K562 (cell line): ENCODE results near the gene SLC2A4. TPM values are rescaled to one million over a fixed set of nuclear protein-coding genes. Genes with fewer than 3 reads are reported as not detected.

Source experiments
- MEIS2 ChIP-seq: fragments of 450-650 bp; IDR thresholded peaks from 2 replicates; pipeline ENCODE4 v1.6.1; 2014; ENCODE audit warnings: mild to moderate bottlenecking; ENCODE audit not compliant: partially characterized antibody
- NR4A1 ChIP-seq, 2 experiments: fragments of 250-450 bp in 1 of 2; fragments of 450-650 bp in 1 of 2; sonication (Bioruptor Pico) in 1 of 2; IDR thresholded peaks; 2 replicates each; pipeline versions ENCODE4 v1.4.0 to v1.6.1; 2016 to 2020; ENCODE audit warnings: mild to moderate bottlenecking in 2 of 2, missing compliant biosample characterization in 1 of 2, missing genetic modification characterization in 1 of 2, moderate library complexity in 1 of 2
- THRAP3 ChIP-seq: fragments of 450-650 bp; IDR thresholded peaks from 2 replicates; pipeline ENCODE4 v1.6.1; 2016; ENCODE audit warnings: mild to moderate bottlenecking, inconsistent platforms, borderline replicate concordance
- U2AF2 ChIP-seq: fragments of 200-400 bp; formaldehyde crosslinking; optimal IDR thresholded peaks from 2 replicates; pipeline ENCODE3; 2017; ENCODE audit warnings: low read depth, mild to moderate bottlenecking, low read length
- YBX1 ChIP-seq: fragments of 450-650 bp; IDR thresholded peaks from 2 replicates; pipeline ENCODE4 v1.7.1; 2016; ENCODE audit warnings: mild to moderate bottlenecking
- ZFP36 ChIP-seq: fragments of 150-350 bp; IDR thresholded peaks from 2 replicates; pipeline ENCODE4 v1.6.1; 2018; ENCODE audit warnings: low read length, low read depth; ENCODE audit not compliant: partially characterized antibody
- polyA plus RNA-seq, 8 experiments: library from polyadenylated mRNA; depleted of rRNA in 4 of 8; stranded (reverse) in 5 of 8; unstranded in 3 of 8; fragments of >200 nt; fragmentation: Nextera tagmentation in 2 of 8; fragmentation: Illumina TruSeq in 1 of 8; extraction: Ambion mirVana in 2 of 8; extraction: Trizol in 1 of 8; gene quantifications; 2 replicates each; pipeline versions ENCODE4 v1.2.1 to v1.2.3, GENCODE V29; 2011 to 2014; ENCODE audit warnings: inconsistent platforms in 1 of 8, missing spikeins in 1 of 8
- total RNA-seq, 7 experiments: library from RNA; depleted of rRNA in 6 of 7; stranded (reverse); fragments of >200 nt in 6 of 7; fragmentation: Illumina TruSeq in 2 of 7; extraction: Trizol in 2 of 7; gene quantifications; 2 replicates each; pipeline versions ENCODE4 v1.2.1 to v1.2.3, GENCODE V29; 2011 to 2021; ENCODE audit warnings: low replicate concordance in 1 of 7
- TF ChIP-seq, protein P1 (sequence below): fragments of 250-450 bp; sonication (Bioruptor Pico); IDR thresholded peaks from 2 replicates; pipeline ENCODE4 v1.5.0; 2021; ENCODE audit warnings: mild to moderate bottlenecking, moderate library complexity
- TF ChIP-seq, protein P2 (sequence below): IDR thresholded peaks from 2 replicates; pipeline ENCODE4 v1.6.1; 2011; ENCODE audit warnings: borderline replicate concordance, low read depth, mild to moderate bottlenecking, moderate library complexity, low read length; ENCODE audit not compliant: insufficient read depth, poor library complexity, severe bottlenecking
- TF ChIP-seq, protein P3 (sequence below): fragments of 450-650 bp; formaldehyde crosslinking; IDR thresholded peaks from 2 replicates; pipeline ENCODE4 v1.4.0; 2020; ENCODE audit warnings: mild to moderate bottlenecking, moderate library complexity
- TF ChIP-seq, protein P4 (sequence below): fragments of 150-350 bp; IDR thresholded peaks from 2 replicates; pipeline ENCODE4 v1.6.1; 2014; ENCODE audit warnings: low read depth, mild to moderate bottlenecking, low read length, borderline replicate concordance

Gene SLC2A4
- total and polyA plus RNA-seq, 9 of the 15 experiments (the other 6 are each of a cell fraction or from before 2014, with no cell fraction given), result 0.74 to 3.5 (median 1.6) TPM

- TF ChIP-seq, protein P1, sequence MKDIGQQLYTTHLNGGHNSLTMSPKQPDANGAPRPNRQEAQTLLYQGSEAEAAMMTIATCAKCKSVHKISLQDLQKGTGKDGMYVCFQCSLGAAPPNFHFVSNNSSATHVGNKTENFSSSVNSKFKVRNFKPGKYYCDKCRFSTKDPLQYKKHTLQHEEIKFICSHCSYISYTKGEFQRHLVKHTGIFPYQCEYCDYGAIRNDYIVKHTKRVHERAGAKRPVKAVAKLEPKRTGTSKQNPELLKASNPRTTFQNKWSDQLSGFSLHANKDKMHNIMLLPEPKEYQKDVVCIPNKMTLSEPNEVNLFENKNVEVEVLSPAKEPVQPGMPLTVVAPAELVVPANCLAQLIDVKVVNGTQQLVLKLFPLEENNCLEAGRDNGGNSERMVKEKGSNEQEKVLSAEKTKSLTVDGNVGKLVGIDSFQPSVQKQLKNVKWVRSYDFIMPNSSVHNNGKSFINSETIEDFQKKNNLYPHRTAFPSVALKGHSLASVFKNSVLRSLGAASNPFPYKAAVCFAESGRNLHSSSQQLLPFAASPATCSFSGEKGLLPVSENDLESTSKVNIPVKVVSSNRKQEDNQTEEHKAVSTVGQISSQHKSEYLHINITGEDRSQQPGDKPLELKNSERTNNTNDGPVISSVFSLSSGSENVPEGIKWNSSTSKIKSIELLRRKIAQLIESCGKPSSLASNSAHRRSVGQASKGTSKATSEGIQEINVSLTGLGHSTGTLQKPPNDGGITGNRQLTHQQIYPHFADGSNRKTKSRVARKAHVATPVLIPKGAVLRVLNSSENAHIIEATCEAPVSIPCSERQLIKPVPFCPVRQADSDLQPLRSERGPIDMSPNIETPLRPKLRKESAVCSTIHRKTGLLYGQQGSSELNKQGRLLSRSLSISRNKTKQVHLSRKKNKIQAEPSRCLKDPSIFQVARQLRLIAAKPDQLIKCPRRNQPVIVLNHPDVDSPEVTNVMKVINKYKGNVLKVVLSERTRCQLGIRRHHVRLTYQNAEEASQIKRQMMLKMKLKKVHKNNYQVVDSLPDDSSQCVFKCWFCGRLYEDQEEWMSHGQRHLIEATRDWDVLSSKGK (CRISPR knock-in tag), result no peak
- TF ChIP-seq, protein P2, sequence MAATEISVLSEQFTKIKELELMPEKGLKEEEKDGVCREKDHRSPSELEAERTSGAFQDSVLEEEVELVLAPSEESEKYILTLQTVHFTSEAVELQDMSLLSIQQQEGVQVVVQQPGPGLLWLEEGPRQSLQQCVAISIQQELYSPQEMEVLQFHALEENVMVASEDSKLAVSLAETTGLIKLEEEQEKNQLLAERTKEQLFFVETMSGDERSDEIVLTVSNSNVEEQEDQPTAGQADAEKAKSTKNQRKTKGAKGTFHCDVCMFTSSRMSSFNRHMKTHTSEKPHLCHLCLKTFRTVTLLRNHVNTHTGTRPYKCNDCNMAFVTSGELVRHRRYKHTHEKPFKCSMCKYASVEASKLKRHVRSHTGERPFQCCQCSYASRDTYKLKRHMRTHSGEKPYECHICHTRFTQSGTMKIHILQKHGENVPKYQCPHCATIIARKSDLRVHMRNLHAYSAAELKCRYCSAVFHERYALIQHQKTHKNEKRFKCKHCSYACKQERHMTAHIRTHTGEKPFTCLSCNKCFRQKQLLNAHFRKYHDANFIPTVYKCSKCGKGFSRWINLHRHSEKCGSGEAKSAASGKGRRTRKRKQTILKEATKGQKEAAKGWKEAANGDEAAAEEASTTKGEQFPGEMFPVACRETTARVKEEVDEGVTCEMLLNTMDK, result no peak
- TF ChIP-seq NR4A1 (CRISPR knock-in tag; IDR thresholded peaks at IDR 0.05) (no peak), NR4A1 (tag; IDR thresholded peaks at IDR 0.05) (no peak), THRAP3 (no peak), ZFP36 (no peak), U2AF2 (no peak), MEIS2 (peak; percentile 20), YBX1 (no peak)
- TF ChIP-seq, protein P3, sequence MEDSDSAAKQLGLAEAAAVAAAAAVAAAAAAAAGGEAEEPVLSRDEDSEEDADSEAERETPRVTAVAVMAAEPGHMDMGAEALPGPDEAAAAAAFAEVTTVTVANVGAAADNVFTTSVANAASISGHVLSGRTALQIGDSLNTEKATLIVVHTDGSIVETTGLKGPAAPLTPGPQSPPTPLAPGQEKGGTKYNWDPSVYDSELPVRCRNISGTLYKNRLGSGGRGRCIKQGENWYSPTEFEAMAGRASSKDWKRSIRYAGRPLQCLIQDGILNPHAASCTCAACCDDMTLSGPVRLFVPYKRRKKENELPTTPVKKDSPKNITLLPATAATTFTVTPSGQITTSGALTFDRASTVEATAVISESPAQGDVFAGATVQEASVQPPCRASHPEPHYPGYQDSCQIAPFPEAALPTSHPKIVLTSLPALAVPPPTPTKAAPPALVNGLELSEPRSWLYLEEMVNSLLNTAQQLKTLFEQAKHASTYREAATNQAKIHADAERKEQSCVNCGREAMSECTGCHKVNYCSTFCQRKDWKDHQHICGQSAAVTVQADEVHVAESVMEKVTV (CRISPR knock-in tag), result no peak
- TF ChIP-seq, protein P4, sequence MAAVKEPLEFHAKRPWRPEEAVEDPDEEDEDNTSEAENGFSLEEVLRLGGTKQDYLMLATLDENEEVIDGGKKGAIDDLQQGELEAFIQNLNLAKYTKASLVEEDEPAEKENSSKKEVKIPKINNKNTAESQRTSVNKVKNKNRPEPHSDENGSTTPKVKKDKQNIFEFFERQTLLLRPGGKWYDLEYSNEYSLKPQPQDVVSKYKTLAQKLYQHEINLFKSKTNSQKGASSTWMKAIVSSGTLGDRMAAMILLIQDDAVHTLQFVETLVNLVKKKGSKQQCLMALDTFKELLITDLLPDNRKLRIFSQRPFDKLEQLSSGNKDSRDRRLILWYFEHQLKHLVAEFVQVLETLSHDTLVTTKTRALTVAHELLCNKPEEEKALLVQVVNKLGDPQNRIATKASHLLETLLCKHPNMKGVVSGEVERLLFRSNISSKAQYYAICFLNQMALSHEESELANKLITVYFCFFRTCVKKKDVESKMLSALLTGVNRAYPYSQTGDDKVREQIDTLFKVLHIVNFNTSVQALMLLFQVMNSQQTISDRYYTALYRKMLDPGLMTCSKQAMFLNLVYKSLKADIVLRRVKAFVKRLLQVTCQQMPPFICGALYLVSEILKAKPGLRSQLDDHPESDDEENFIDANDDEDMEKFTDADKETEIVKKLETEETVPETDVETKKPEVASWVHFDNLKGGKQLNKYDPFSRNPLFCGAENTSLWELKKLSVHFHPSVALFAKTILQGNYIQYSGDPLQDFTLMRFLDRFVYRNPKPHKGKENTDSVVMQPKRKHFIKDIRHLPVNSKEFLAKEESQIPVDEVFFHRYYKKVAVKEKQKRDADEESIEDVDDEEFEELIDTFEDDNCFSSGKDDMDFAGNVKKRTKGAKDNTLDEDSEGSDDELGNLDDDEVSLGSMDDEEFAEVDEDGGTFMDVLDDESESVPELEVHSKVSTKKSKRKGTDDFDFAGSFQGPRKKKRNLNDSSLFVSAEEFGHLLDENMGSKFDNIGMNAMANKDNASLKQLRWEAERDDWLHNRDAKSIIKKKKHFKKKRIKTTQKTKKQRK, result no peak
Measured at GRCh38 chr17:7241783-7242716, 39.5 kb upstream of the SLC2A4 start, which contains the start of gene GABARAP (continued).
